Karpas-422 (cell line): ENCODE results near the gene MYCBP2. TPM values are rescaled to one million over a fixed set of nuclear protein-coding genes. Genes with fewer than 3 reads are reported as not detected.
"Not testable (repeated sequence)": the region's sequence is repeated elsewhere in the genome, so short reads cannot be mapped to it uniquely, and the experiment has no call there.

Source experiments
- DNase-seq: peaks from one replicate; pipeline ENCODE4 v3.0.0-alpha.2; 2015
- H2AFZ ChIP-seq: fragments of 200-600 bp; sonication (generic); 2 replicates; pipeline ENCODE4 v1.6.1; 2014; ENCODE audit warnings: antibody characterized with exemption, low read length, mixed read lengths
- H3K27ac ChIP-seq: fragments of 200-600 bp; sonication (generic); 2 replicates; pipeline ENCODE4 v1.5.1; 2014; ENCODE audit warnings: mild to moderate bottlenecking, low read length, moderate library complexity
- H3K27me3 ChIP-seq: fragments of 200-600 bp; sonication (generic); 2 replicates; pipeline ENCODE4 v1.6.1; 2014; ENCODE audit warnings: low read length, mixed read lengths
- H3K36me3 ChIP-seq: fragments of 200-600 bp; sonication (generic); 2 replicates; pipeline ENCODE4 v1.6.1; 2014; ENCODE audit warnings: low read length, mixed read lengths; ENCODE audit not compliant: insufficient read depth
- H3K4me1 ChIP-seq: fragments of 200-600 bp; sonication (generic); 2 replicates; pipeline ENCODE4 v1.6.1; 2014; ENCODE audit warnings: mild to moderate bottlenecking, low read length, mixed read lengths
- H3K4me2 ChIP-seq: fragments of 200-600 bp; sonication (generic); 2 replicates; pipeline ENCODE4 v1.6.1; 2014; ENCODE audit warnings: low read length, low read depth, mild to moderate bottlenecking; ENCODE audit not compliant: poor library complexity, severe bottlenecking
- H3K4me3 ChIP-seq: fragments of 200-600 bp; sonication (generic); 2 replicates; pipeline ENCODE4 v1.5.1; 2014; ENCODE audit warnings: mild to moderate bottlenecking, antibody characterized with exemption, low read length, mixed read lengths
- H3K79me2 ChIP-seq: fragments of 200-600 bp; sonication (generic); 2 replicates; pipeline ENCODE4 v1.6.1; 2014; ENCODE audit warnings: mild to moderate bottlenecking, low read length, mixed read lengths
- H3K9ac ChIP-seq: fragments of 200-600 bp; sonication (generic); 2 replicates; pipeline ENCODE4 v1.6.0; 2014; ENCODE audit warnings: low read length
- H3K9me2 ChIP-seq: fragments of 200-600 bp; sonication (generic), shearing (Covaris generic); replicated peaks from 2 replicates; pipeline ENCODE4 v1.6.0; 2014; ENCODE audit warnings: mild to moderate bottlenecking, low read length, moderate library complexity; ENCODE audit not compliant: insufficient read depth
- H3K9me3 ChIP-seq: fragments of 300-700, 200-600 bp; sonication (generic); 2 replicates; pipeline ENCODE4 v1.6.1; 2014; ENCODE audit warnings: low read length, mixed read lengths
- H4K20me1 ChIP-seq: fragments of 200-600 bp; sonication (generic); 2 replicates; pipeline ENCODE4 v1.6.1; 2014; ENCODE audit warnings: mild to moderate bottlenecking, antibody characterized with exemption, low read length, low read depth; ENCODE audit not compliant: insufficient read depth
- total RNA-seq: library from RNA; depleted of rRNA; stranded (reverse); fragments of >200 nt; shearing (Covaris generic); gene quantifications from 2 replicates; pipeline ENCODE4 v1.2.3, GENCODE V29; 2014; ENCODE audit warnings: low replicate concordance

The MYCBP2 gene
- total RNA-seq, 1 experiment from 2014 or later = 188 TPM

DNA sequence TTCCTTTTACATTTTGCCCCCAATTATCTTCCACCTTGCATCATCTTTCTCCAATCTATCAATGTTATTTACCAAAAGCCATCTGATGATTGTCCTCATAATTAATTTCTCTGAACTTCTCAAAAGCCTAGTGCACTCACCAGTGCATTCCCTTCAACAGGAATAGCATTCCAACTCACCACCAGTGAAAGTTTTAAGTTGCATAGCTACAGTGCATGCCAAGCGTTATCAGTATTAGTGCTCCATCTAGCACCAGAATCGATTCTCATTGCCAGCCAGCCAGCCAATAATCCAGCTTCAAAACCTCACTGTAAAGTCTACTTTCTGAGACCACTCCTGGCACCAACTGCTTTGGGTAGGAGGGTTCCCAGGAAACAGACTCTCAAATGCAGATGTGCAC lies 7.4 kb downstream of the MYCBP2 start:
- Histone ChIP-seq H3K9me2 (no peaks in the 10 kb centered on the region), H3K36me3 (peaks cover 4% of the 10 kb centered on the region; the same call in 1 of the 2 replicates), H3K4me3 (no peak overlapping the region), H3K9me3 (no peaks in the 10 kb centered on the region), H3K4me2 (no peak overlapping the region), H3K4me1 (peaks cover 60% of the 10 kb centered on the region), H3K9ac (no peak overlapping the region), H3K27ac (no peak overlapping the region), H4K20me1 (peaks cover 52% of the 10 kb centered on the region), H3K79me2 (peaks cover 99% of the 10 kb centered on the region), H2AFZ (no peak overlapping the region), H3K27me3 (no peaks in the 10 kb centered on the region)
- DNase-seq = no peak

DNA sequence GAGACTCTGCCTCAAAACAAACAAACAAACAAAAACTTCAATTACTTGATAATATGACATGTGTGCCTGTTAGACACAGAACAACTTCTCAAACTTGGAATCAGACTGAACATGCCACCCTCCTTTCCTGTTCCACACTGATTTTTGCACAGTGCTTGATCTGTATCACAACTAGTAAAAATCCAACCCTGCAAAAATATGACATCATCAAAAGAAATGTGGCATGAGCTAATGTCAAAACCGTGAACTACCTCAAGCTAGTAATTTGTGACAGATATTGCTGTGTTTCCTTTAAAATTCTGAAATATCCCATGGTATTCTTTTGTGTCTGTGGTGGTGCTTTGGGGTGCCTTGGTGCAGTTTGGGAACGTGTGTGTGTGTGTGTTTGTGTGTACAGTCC lies 8.2 kb downstream of the MYCBP2 start:
- no peaks in the 10 kb centered on the region for H3K9me3 ChIP-seq
- no peak overlapping the region for H3K4me2 ChIP-seq
- H2AFZ ChIP-seq = no peak overlapping the region
- H3K9ac ChIP-seq = no peak overlapping the region
- peaks cover 99% of the 10 kb centered on the region for H3K79me2 ChIP-seq
- H3K4me1 ChIP-seq = peaks cover 59% of the 10 kb centered on the region
- H3K4me3 ChIP-seq = no peak overlapping the region
- no peaks in the 10 kb centered on the region for H3K27me3 ChIP-seq
- no peak for DNase-seq
- no peaks in the 10 kb centered on the region for H3K9me2 ChIP-seq
- peaks cover 44% of the 10 kb centered on the region; the same call in 1 of the 2 replicates for H4K20me1 ChIP-seq
- peaks cover 4% of the 10 kb centered on the region; the same call in 1 of the 2 replicates for H3K36me3 ChIP-seq
- H3K27ac ChIP-seq = no peak overlapping the region

DNA sequence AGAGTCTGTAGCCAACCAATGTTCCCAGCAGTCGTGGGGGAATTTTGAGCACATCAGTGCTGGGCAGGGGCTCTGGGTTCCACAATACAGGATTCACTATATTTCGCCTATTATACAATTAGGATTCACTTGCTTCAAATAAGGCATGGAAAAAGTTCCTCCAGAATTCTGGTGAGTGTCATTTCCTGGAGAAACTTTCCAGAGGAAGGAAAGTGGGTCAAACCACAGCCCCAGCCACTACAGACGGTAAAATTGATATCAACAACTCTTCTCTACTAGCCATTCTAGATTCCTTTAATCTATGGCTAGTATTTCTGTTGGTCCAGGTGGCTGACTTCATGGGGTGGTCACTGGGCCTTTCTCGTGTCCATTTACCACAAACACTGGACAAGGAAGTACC lies 10.5 kb downstream of the MYCBP2 start:
- Histone ChIP-seq H4K20me1 (peaks cover 23% of the 10 kb centered on the region; the same call in 1 of the 2 replicates), H3K4me1 (peaks cover 54% of the 10 kb centered on the region), H2AFZ (no peak overlapping the region), H3K27me3 (no peaks in the 10 kb centered on the region), H3K36me3 (no peaks in the 10 kb centered on the region), H3K4me2 (no peak overlapping the region), H3K9me2 (no peaks in the 10 kb centered on the region), H3K4me3 (no peak overlapping the region), H3K9ac (no peak overlapping the region), H3K27ac (no peak overlapping the region), H3K9me3 (no peaks in the 10 kb centered on the region), H3K79me2 (peaks cover 99% of the 10 kb centered on the region)
- DNase-seq = no peak

DNA sequence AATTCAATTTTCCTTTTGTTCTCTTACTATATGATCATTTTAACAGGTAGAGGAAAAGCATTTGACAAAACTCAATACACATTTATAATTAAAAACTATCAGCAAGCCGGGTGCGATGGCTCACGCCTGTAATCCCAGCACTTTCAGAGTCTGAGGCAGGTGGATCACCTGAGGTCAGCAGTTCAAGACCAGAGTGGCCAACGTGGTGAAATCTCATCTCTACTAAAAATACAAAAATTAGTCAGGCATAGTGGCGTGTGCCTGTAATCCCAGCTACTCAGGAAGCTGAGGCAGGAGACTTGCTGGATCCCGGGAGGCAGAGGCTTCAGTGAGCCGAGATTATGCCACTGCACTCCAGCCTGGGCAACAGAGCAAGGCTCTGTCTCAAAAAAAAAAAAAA lies 11.4 kb downstream of the MYCBP2 start:
- Histone ChIP-seq H3K79me2 (peaks cover 99% of the 10 kb centered on the region), H3K4me1 (peaks cover 54% of the 10 kb centered on the region), H4K20me1 (peaks cover 26% of the 10 kb centered on the region; the same call in 1 of the 2 replicates)
- not testable (repeated sequence) for H3K9ac ChIP-seq, H3K4me3 ChIP-seq, H3K4me2 ChIP-seq, DNase-seq, H3K9me2 ChIP-seq, H3K9me3 ChIP-seq, H2AFZ ChIP-seq, H3K27me3 ChIP-seq, H3K27ac ChIP-seq, H3K36me3 ChIP-seq

DNA sequence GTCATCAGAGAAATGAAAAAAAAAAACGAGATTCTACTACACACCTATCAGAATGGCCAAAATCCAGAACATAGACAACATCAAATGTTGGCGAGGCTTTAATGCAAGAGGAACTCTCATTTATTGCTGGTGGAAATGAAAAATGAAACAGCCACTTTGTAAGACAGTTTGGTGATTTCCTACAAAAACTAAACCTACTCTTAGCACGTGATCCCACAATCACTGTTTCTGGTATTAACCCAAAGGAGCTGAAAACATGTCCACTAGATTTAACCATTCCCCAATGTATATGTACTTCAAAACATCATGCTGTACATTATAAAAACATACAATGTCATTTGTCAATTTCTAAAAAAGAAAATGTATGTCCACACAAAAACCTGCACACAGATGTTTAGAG lies 13.0 kb downstream of the MYCBP2 start:
- no peaks in the 10 kb centered on the region for H3K9me2 ChIP-seq
- H3K27me3 ChIP-seq = no peaks in the 10 kb centered on the region
- DNase-seq = no peak
- H4K20me1 ChIP-seq = peaks cover 20% of the 10 kb centered on the region; the same call in 1 of the 2 replicates
- H3K4me3 ChIP-seq = no peak overlapping the region
- no peak overlapping the region for H3K9ac ChIP-seq
- peaks cover 99% of the 10 kb centered on the region for H3K79me2 ChIP-seq
- H3K4me2 ChIP-seq = no peak overlapping the region
- H2AFZ ChIP-seq = no peak overlapping the region
- no peak overlapping the region for H3K27ac ChIP-seq
- H3K9me3 ChIP-seq = no peaks in the 10 kb centered on the region
- H3K4me1 ChIP-seq = peaks cover 64% of the 10 kb centered on the region
- no peaks in the 10 kb centered on the region for H3K36me3 ChIP-seq

DNA sequence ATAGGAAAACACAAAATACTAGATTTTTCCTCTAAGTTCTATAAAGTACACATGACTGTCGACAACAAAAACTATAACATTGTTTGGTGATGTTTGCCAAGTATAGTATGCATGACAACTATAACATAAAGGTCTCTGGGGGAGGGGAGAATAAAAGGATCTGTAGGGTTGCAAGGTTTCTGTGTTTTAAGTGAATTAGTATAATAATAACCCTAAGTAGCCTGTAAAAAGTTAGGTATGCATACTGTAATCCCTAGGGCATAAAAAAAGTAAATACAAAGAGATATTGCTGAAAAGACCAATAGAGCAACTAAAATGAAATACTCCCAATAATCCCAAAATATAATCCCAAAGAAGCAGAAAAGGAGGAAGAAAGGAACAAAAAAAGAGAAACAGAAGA lies 14.6 kb downstream of the MYCBP2 start:
- Histone ChIP-seq H3K9me3 (no peaks in the 10 kb centered on the region), H3K4me1 (peaks cover 78% of the 10 kb centered on the region), H4K20me1 (peaks cover 20% of the 10 kb centered on the region; the same call in 1 of the 2 replicates), H3K4me2 (no peak overlapping the region), H3K9ac (no peak overlapping the region), H2AFZ (no peak overlapping the region), H3K27me3 (no peaks in the 10 kb centered on the region), H3K27ac (no peak overlapping the region), H3K36me3 (no peaks in the 10 kb centered on the region), H3K9me2 (no peaks in the 10 kb centered on the region), H3K4me3 (no peak overlapping the region), H3K79me2 (peaks cover 99% of the 10 kb centered on the region)
- no peak for DNase-seq

DNA sequence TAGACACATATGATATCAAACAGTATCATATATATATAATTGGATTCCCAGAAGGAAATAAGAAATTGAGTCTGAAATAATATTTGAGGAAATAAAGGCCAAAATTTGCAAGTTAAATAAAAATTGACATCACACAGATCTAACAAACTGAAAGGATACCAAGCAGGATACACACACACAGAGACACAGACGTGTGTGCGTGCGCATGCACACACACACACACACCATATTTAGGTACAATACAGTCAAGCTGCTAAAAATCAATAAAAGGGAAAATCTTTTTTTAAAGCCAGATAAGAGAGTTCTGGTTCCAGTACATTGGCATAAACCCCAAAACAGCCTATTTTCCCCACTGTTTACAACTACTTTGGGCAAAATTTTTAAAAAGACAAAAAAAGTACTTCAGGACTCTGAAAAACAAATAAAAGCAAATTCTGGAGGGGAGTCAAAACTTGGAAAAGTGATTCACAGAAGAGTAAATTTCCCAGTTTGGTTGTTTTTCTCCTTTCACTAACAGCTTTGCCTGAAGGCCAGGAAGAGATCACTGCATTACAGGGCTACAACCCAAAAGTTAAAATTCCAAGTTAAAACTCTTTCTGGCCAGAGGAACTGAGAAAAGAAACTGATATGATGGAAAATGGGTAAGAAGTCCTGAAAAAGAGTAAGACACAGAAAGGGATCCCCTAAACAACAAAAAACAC lies 16.2 kb downstream of the MYCBP2 start:
- peaks cover 99% of the 10 kb centered on the region for H3K79me2 ChIP-seq
- H3K4me2 ChIP-seq = no peak overlapping the region
- H3K9me3 ChIP-seq = no peaks in the 10 kb centered on the region
- H3K27me3 ChIP-seq = no peaks in the 10 kb centered on the region
- peaks cover 24% of the 10 kb centered on the region; the same call in 1 of the 2 replicates for H4K20me1 ChIP-seq
- no peaks in the 10 kb centered on the region for H3K36me3 ChIP-seq
- H3K4me3 ChIP-seq = no peak overlapping the region
- H3K9ac ChIP-seq = no peak overlapping the region
- no peaks in the 10 kb centered on the region for H3K9me2 ChIP-seq
- H3K27ac ChIP-seq = no peak overlapping the region
- H3K4me1 ChIP-seq = peaks cover 86% of the 10 kb centered on the region
- H2AFZ ChIP-seq = no peak overlapping the region
- DNase-seq = no peak

DNA sequence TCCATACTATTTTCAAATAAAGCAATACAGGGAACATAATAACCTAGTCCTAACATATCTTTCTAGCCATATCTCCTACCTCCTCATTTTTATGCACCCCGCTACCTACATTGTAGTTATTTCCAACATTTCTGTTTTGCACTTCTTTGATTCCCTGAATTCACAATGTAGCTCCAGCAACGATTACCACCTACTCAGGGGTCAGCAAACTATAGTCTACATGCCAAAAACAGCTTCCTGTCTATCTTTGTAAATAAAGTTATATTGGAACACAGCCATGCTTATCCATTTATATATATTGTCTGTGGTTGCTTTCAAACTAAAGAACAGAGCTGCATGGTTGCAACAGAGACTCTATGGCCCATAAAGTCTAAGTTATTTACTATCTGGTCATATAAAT lies 16.7 kb downstream of the MYCBP2 start:
- no peaks in the 10 kb centered on the region for H3K36me3 ChIP-seq
- no peak overlapping the region for H3K27ac ChIP-seq
- DNase-seq = no peak
- no peak overlapping the region for H3K9ac ChIP-seq
- no peaks in the 10 kb centered on the region for H3K9me2 ChIP-seq
- H3K4me1 ChIP-seq = peaks cover 88% of the 10 kb centered on the region
- H3K4me2 ChIP-seq = peak overlapping the region; percentile 7
- H3K4me3 ChIP-seq = no peak overlapping the region
- no peak overlapping the region for H2AFZ ChIP-seq
- no peaks in the 10 kb centered on the region for H3K27me3 ChIP-seq
- no peaks in the 10 kb centered on the region for H3K9me3 ChIP-seq
- H3K79me2 ChIP-seq = peaks cover 100% of the 10 kb centered on the region
- H4K20me1 ChIP-seq = peaks cover 29% of the 10 kb centered on the region
